ENCODE data around the gene GBF1. TPM values are rescaled to one million over a fixed set of nuclear protein-coding genes. Genes with fewer than 3 reads are reported as not detected.

The GBF1 gene
- total RNA-seq, 4 donors from 2014 or later: 34.0 to 68.3 (median 53.5) TPM

- TF ChIP-seq CTCF (IDR thresholded peaks at IDR 0.05) (peak in 1 of 6 experiments; percentile 96), POLR2A (IDR thresholded peaks at IDR 0.05) (no peak)
- intact Hi-C loops (cut with DNase I): loop anchor here (5.0 kb wide), 1 partner anchor 189 kb away; no protein-coding TSS in a partner anchor
- Histone ChIP-seq H3K9me3 (no peaks in the 10 kb centered on the region), H3K4me3 (replicated peaks in 1 of 3) (peak overlapping the region; percentile 7 to 92 (median 69)), H3K4me1 (peaks cover 12 to 17% of the 10 kb centered on the region in 2 donors), H3K36me3 (no peaks in the 10 kb centered on the region), H3K27ac (peak overlapping the region; percentile 78 to 95 (median 87)), H3K27me3 (no peaks in the 10 kb centered on the region)
- WGBS, 2 donors: 40% methylated on average over 27 to 29 of the region's 30 CpGs
- DNase-seq: no peak
These were observed 148.2 kb downstream of the GBF1 start for GRCh38 chr10:102393411-102394078.

GRCh38 chr10:102394079-102394800, 148.9 kb downstream of the GBF1 start:
- DNase-seq: peak; percentile 95 to 96
- no peaks in the 10 kb centered on the region for H3K9me3 ChIP-seq
- 0% methylated on average over 6 to 15 of the region's 71 CpGs for WGBS, 2 donors
- H3K27me3 ChIP-seq: no peaks in the 10 kb centered on the region
- intact Hi-C loops (cut with DNase I): loop anchor here (5.0 kb wide), 1 partner anchor 188 kb away; no protein-coding TSS in a partner anchor
- H3K27ac ChIP-seq: peak overlapping the region; percentile 78 to 95 (median 87)
- peaks cover 12 to 22% of the 10 kb centered on the region in 2 donors for H3K4me1 ChIP-seq
- peak overlapping the region; percentile 7 to 92 (median 69) for H3K4me3 ChIP-seq (replicated peaks in 1 of 3)
- no peaks in the 10 kb centered on the region for H3K36me3 ChIP-seq
- peak in 1 of 2 donors; percentile 68 for TF ChIP-seq POLR2A (IDR thresholded peaks at IDR 0.05)
- peak in 5 of 6 experiments; percentile 76 to 96 (median 92) for TF ChIP-seq CTCF (IDR thresholded peaks at IDR 0.05)

GRCh38 chr10:102394801-102395399, 149.6 kb downstream of the GBF1 start:
- intact Hi-C loops (cut with DNase I): loop anchor here (5.0 kb wide), 2 partner anchors 87 to 187 kb away; no protein-coding TSS in a partner anchor
- 0 to 2% methylated on average over 17 of the region's 35 CpGs for WGBS, 2 donors
- Histone ChIP-seq H3K36me3 (no peaks in the 10 kb centered on the region), H3K9me3 (no peaks in the 10 kb centered on the region), H3K27me3 (no peaks in the 10 kb centered on the region), H3K27ac (peak overlapping the region; percentile 78 to 95 (median 87)), H3K4me3 (replicated peaks in 1 of 3) (peak overlapping the region; percentile 7 to 92 (median 69)), H3K4me1 (peaks cover 12 to 25% of the 10 kb centered on the region in 2 donors)
- no peak for TF ChIP-seq POLR2A (IDR thresholded peaks at IDR 0.05)
- no peak for TF ChIP-seq CTCF (IDR thresholded peaks at IDR 0.05)
- DNase-seq: peak; percentile 19 to 32

GRCh38 chr10:102395400-102396316, 150.3 kb downstream of the GBF1 start, which contains the start of gene NFKB2:
Gene NFKB2, plus strand, starts transcription at chr10:102395705. Its CDS starts 255 bp downstream, at chr10:102395960.
- TF ChIP-seq POLR2A (IDR thresholded peaks at IDR 0.05) (peak; percentile 12 to 62), CTCF (IDR thresholded peaks at IDR 0.05) (no peak)
- peak within 1 kb of the TSS; percentile 78 to 95 (median 87) for H3K27ac ChIP-seq
- H3K4me3 ChIP-seq (replicated peaks in 1 of 3): peak within 1 kb of the TSS; percentile 7 to 92 (median 69)
- H3K36me3 ChIP-seq: no peaks in the 10 kb centered on the region
- H3K27me3 ChIP-seq: no peaks in the 10 kb centered on the region
- H3K9me3 ChIP-seq: no peaks in the 10 kb centered on the region
- WGBS, 2 donors: 0% methylated on average over 23 to 33 of the region's 42 CpGs
- peaks cover 12 to 27% of the 10 kb centered on the region in 2 donors for H3K4me1 ChIP-seq
- intact Hi-C loops (cut with DNase I): loop anchor here (5.0 kb wide), 1 partner anchor 87 kb away; no protein-coding TSS in a partner anchor
- peak; percentile 87 to 90 for DNase-seq

Measured in thyroid gland (tissue), 4 donors.